Heart right ventricle (tissue), 16 donors: ENCODE measurements around the gene CCDC39. TPM values are rescaled to one million over a fixed set of nuclear protein-coding genes. Genes with fewer than 3 reads are reported as not detected.

ENCODE experiments used
- ATAC-seq, 8 donors: fragments of 200-7000 bp; cut with Tn5 transposase; one replicate each; pipeline ENCODE4 v1.9.1; 2020; ENCODE audit warnings: mild to moderate bottlenecking in 8 of 8, moderate library complexity in 8 of 8, moderate number of reproducible peaks in 1 of 8
- DNase-seq, 2 donors: peaks; one replicate each; pipeline ENCODE4 v3.0.0-alpha.2; 2020
- H3K27ac ChIP-seq, 10 donors: fragments of 200-600 bp; sonication (generic) in 2 of 10; one replicate each; pipeline versions ENCODE4 v1.5.0 to v1.8.0; 2020 to 2022; ENCODE audit warnings: mild to moderate bottlenecking in 3 of 10
- H3K27me3 ChIP-seq, 7 donors: fragments of 200-600 bp; one replicate each; pipeline ENCODE4 v1.8.0; 2021 to 2022; ENCODE audit warnings: mild to moderate bottlenecking in 2 of 7
- H3K36me3 ChIP-seq, 9 donors: fragments of 200-600 bp; sonication (generic) in 1 of 9; one replicate each; pipeline versions ENCODE4 v1.5.0 to v1.8.0; 2020 to 2022; ENCODE audit warnings: mild to moderate bottlenecking in 2 of 9
- H3K4me1 ChIP-seq, 9 donors: fragments of 200-600 bp; sonication (generic) in 1 of 9; one replicate each; pipeline versions ENCODE4 v1.5.0 to v1.8.0; 2020 to 2022; ENCODE audit warnings: mild to moderate bottlenecking in 4 of 9
- H3K4me3 ChIP-seq, 10 donors: fragments of 200-600 bp; sonication (generic) in 2 of 10; one replicate each; pipeline versions ENCODE4 v1.5.0 to v1.8.0; 2020 to 2022; ENCODE audit warnings: mild to moderate bottlenecking in 7 of 10, moderate library complexity in 2 of 10
- H3K9me3 ChIP-seq, 11 donors: fragments of 200-600 bp in 10 of 11; sonication (generic) in 2 of 11; one replicate each; pipeline versions ENCODE4 v1.5.0 to v1.8.0; 2013 to 2022; ENCODE audit warnings: mild to moderate bottlenecking in 2 of 11, control low read depth in 1 of 11, moderate library complexity in 1 of 11
- WGBS, 2 donors: extraction: QIAGEN DNeasy Blood & Tissue Kit; methylation state at CpG; one replicate each; pipeline ENCODE4 v1.1.7; 2013; ENCODE audit warnings: inconsistent platforms in 1 of 2; 5-methylcytosine and 5-hydroxymethylcytosine counted together
- intact Hi-C, 10 donors: fragments of 100-400 bp; cut with DNase I; formaldehyde crosslinking; loops; one replicate each; pipeline versions ENCODE4 v1.11.1 to v1.14.2; 2022
- polyA plus RNA-seq, 2 donors: library from polyadenylated mRNA; stranded (reverse); fragments of 200-250 nt; gene quantifications; one replicate each; pipeline ENCODE4 v1.2.3, GENCODE V29; 2013
- total RNA-seq, 10 donors: library from RNA; stranded (reverse); fragmentation: NEBNext Ultra II Directional in 3 of 10; extraction: Animal tissue kit (Norgen Biotek cat#: 25700) in 3 of 10; gene quantifications; one replicate each; pipeline versions ENCODE4 v1.2.1 to v1.2.4, GENCODE V29; 2021 to 2023
- TF ChIP-seq, protein P1 (sequence below), 9 donors: fragments of 200-600 bp; sonication (generic) in 2 of 9; IDR thresholded peaks; one replicate each; pipeline versions ENCODE4 v1.5.0 to v1.8.0; 2021 to 2022; ENCODE audit warnings: antibody characterized with exemption in 9 of 9, mild to moderate bottlenecking in 5 of 9, moderate library complexity in 1 of 9
- donor health status: Arrhythmogenic right ventricular cardiomyopathy.
- donor health status: ischemic (EF 13 %, LVEDD 7.1; RV severe dilation, severe dysfunction).
- donor health status: healthy with polysubstance abuse.
- donor health status: DM: no; HTN: yes; CAD: no.
- donor health status: DM: no; HTN: no; CAD: no.
- donor health status: ischemic (EF 25% LVEDD 6.9; RV normal size, moderate dysfunction).
- donor health status: ischemic (EF 25% LVEDD 5.7; RV mildly dilated, moderate dysfunction).
- donor health status: healthy.
- donor health status: DM: yes; HTN: yes; CAD: no.
- donor health status: Ischemic cardiomyopathy.
- donor health status: ischemic (EF 35%, LVEDD 5.7; RV mildly dilated, moderate dysfunction).
- donor health status: nonischemic (EF 11% LVEDD 7.7; RV severe dilation, severe dysfunction).
- donor health status: DM: yes; HTN: yes; CAD: no.
- donor health status: PGD.
- donor health status: ischemic (EF 29% LVEDD 5.4; RV normal size, mild dysfunction).
- donor health status: nonischemic (EF 23%, LVEDD 6.1; RV moderate dilation, normal function).

CCDC39 gene
- total and polyA plus RNA-seq, 12 donors, result 0.15 TPM; not detected in 11

DNA sequence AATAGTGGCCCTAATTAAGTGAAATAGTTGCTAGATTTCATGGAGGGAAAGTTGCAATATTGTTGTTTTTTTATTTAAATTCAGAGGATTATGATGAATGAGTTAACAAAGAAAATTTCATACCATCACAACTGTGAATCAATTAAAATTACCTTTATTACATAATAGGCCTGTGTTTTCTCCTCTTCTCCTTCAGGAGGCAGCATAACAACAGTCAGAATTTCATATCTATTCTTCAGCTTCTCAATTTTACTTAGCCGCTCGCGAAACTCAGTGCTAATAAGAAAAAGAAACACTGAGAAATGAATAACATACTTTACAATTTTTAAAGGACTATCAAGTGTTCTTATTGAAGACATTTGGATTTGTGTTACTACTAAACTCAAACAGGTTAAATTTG is 48.0 kb downstream of the CCDC39 start:
- Histone ChIP-seq H3K4me3 (no peak overlapping the region), H3K27ac (no peak overlapping the region), H3K9me3 (no peaks in the 10 kb centered on the region), H3K36me3 (peaks cover 0 to 2% (median 0%) of the 10 kb centered on the region in 9 donors), H3K4me1 (no peaks in the 10 kb centered on the region), H3K27me3 (peaks cover 0 to 12% (median 0%) of the 10 kb centered on the region in 7 donors)
- 88 to 91% methylated on average over 3 of the region's 3 CpGs for WGBS, 2 donors
- ATAC-seq, result no peak
- intact Hi-C loops, result no loop called here
- TF ChIP-seq, protein P1, sequence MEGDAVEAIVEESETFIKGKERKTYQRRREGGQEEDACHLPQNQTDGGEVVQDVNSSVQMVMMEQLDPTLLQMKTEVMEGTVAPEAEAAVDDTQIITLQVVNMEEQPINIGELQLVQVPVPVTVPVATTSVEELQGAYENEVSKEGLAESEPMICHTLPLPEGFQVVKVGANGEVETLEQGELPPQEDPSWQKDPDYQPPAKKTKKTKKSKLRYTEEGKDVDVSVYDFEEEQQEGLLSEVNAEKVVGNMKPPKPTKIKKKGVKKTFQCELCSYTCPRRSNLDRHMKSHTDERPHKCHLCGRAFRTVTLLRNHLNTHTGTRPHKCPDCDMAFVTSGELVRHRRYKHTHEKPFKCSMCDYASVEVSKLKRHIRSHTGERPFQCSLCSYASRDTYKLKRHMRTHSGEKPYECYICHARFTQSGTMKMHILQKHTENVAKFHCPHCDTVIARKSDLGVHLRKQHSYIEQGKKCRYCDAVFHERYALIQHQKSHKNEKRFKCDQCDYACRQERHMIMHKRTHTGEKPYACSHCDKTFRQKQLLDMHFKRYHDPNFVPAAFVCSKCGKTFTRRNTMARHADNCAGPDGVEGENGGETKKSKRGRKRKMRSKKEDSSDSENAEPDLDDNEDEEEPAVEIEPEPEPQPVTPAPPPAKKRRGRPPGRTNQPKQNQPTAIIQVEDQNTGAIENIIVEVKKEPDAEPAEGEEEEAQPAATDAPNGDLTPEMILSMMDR (IDR thresholded peaks at IDR 0.05), result no peak
- no peak for DNase-seq

DNA sequence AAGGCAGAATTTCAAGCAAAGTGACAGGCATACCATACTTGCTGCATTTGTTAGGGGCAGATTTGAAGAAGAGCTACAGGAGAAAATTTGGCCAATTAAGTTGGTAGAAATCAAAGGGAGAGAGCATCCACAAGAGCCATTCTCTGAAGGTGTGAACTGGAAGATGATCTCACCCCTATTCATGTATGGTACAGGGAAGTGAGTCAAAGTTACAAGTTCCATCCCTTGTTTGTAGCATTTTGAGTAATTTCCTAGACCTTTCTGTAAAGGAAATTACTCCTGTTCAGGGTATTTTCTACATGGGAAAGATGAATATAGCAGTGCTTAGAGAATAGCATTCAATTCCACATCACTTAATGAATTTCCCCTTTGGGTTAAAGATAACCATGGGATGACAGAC is 48.9 kb downstream of the CCDC39 start:
- Histone ChIP-seq H3K9me3 (no peaks in the 10 kb centered on the region), H3K4me1 (no peaks in the 10 kb centered on the region), H3K27me3 (peaks cover 0 to 12% (median 0%) of the 10 kb centered on the region in 7 donors), H3K27ac (no peak overlapping the region), H3K4me3 (no peak overlapping the region), H3K36me3 (peaks cover 0 to 6% (median 0%) of the 10 kb centered on the region in 9 donors)
- intact Hi-C loops, result no loop called here
- TF ChIP-seq, protein P1 (IDR thresholded peaks at IDR 0.05), result no peak
- no peak for DNase-seq
- ATAC-seq, result no peak

DNA sequence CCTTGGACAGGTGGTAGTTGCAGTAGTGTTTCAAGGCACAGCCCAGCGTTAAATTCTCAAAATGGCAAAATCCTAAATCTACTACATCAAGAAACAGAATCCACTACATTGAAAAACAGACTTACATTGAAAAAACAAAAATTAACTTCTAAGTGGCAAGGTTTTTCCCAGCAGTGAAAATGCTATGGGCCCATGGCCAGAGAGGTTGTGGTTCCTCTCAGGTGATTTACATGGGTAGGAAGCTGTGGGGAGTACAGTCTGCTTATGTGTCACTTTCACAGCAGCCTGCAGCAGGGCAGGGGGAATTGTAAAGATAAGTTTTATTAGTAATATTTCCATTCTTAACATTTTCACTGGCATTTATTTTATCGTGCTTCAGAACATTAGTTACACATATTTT is 52.4 kb downstream of the CCDC39 start:
- 62 to 96% methylated on average over 2 of the region's 2 CpGs for WGBS, 2 donors
- no peaks in the 10 kb centered on the region for H3K4me1 ChIP-seq
- DNase-seq (no peak), ATAC-seq (no peak)
- no peak overlapping the region for H3K4me3 ChIP-seq
- peaks cover 0 to 6% (median 0%) of the 10 kb centered on the region in 9 donors for H3K36me3 ChIP-seq
- intact Hi-C loops, result no loop called here
- H3K27me3 ChIP-seq, result no peaks in the 10 kb centered on the region
- H3K27ac ChIP-seq, result no peak overlapping the region
- peaks cover 0 to 5% (median 0%) of the 10 kb centered on the region in 11 donors for H3K9me3 ChIP-seq
- TF ChIP-seq, protein P1 (IDR thresholded peaks at IDR 0.05), result no peak

DNA sequence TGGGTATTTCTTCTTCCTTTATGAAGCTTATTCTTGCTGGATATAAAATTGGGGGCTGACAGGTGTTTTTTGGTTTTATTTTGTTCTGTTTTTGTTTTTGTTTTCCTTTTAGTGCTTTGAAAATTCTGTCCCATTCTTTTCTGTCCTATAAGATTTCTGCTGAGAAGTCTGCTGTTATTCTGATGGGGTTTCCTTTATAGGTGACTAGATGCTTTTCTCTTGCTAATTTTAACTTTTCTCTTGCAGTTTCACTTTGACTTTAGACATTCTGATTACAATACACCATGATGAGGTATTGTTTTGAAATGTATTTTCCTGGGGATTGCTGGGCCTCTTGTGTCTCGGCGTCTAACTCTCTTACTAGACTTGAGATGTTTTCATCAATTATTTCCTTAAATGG is 54.6 kb downstream of the CCDC39 start:
- Histone ChIP-seq H3K27ac (no peak overlapping the region), H3K36me3 (peaks cover 0 to 6% (median 0%) of the 10 kb centered on the region in 9 donors), H3K4me1 (no peaks in the 10 kb centered on the region), H3K4me3 (no peak overlapping the region), H3K9me3 (peaks cover 0 to 5% (median 0%) of the 10 kb centered on the region in 11 donors), H3K27me3 (no peaks in the 10 kb centered on the region)
- ATAC-seq (no peak), DNase-seq (no peak)
- intact Hi-C loops, result no loop called here
- TF ChIP-seq, protein P1 (IDR thresholded peaks at IDR 0.05), result no peak
- WGBS, 2 donors, result 93 to 96% methylated on average over 2 of the region's 2 CpGs
